Measurements from ENCODE around the gene ABCC8. TPM values are rescaled to one million over a fixed set of nuclear protein-coding genes. Genes with fewer than 3 reads are reported as not detected.

Gene ABCC8
- total and polyA plus RNA-seq, 9 of the 15 experiments (the other 6 are each of a cell fraction or from before 2014, with no cell fraction given): not detected

- TF ChIP-seq ZBTB40 (IDR thresholded peaks at IDR 0.05): peak; percentile 63; the same call in 1 of the 2 replicates
- no peak for TF ChIP-seq ZBTB40 (CRISPR knock-in tag; IDR thresholded peaks at IDR 0.05)
- TF ChIP-seq, protein P1, sequence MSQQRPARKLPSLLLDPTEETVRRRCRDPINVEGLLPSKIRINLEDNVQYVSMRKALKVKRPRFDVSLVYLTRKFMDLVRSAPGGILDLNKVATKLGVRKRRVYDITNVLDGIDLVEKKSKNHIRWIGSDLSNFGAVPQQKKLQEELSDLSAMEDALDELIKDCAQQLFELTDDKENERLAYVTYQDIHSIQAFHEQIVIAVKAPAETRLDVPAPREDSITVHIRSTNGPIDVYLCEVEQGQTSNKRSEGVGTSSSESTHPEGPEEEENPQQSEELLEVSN (IDR thresholded peaks at IDR 0.05; ENCODE audit: borderline replicate concordance in 1 of 2, extremely low read depth in 1 of 2, insufficient read depth in 1 of 2, insufficient read length in 1 of 2, low read depth in 1 of 2, low read length in 1 of 2, poor library complexity in 1 of 2, severe bottlenecking in 1 of 2): no peak
- TF ChIP-seq ZNF165 (CRISPR knock-in tag; IDR thresholded peaks at IDR 0.05; ENCODE audit: borderline replicate concordance): no peak
- TF ChIP-seq CBX2 (IDR thresholded peaks at IDR 0.05; ENCODE audit: insufficient read depth, low read length, poor library complexity, severe bottlenecking): no peak
- no peak for TF ChIP-seq RBM34 (IDR thresholded peaks at IDR 0.05; ENCODE audit: borderline replicate concordance, insufficient read depth, low read length)
- TF ChIP-seq SMAD2 (IDR thresholded peaks at IDR 0.05; ENCODE audit: low read depth, low read length): no peak
- TF ChIP-seq PRDM10 (IDR thresholded peaks at IDR 0.05; ENCODE audit: partially characterized antibody): no peak
- no peak for TF ChIP-seq ILK (tag; IDR thresholded peaks at IDR 0.05; ENCODE audit: borderline replicate concordance, low read depth)
- no peak for TF ChIP-seq ZNF764 (CRISPR knock-in tag; IDR thresholded peaks at IDR 0.05; ENCODE audit: low read depth)
- no peak for TF ChIP-seq ZBTB1 (CRISPR knock-in tag; IDR thresholded peaks at IDR 0.05; ENCODE audit: borderline replicate concordance, low read depth)
- TF ChIP-seq ZNF121 (CRISPR knock-in tag; conservative IDR thresholded peaks at IDR 0.05): no peak
- no peak for TF ChIP-seq ETV1 (tag; conservative IDR thresholded peaks at IDR 0.05; ENCODE audit: low read depth)
- TF ChIP-seq TBP (optimal IDR thresholded peaks at IDR 0.05; ENCODE audit: low read depth, low read length): peak; percentile 33
- no peak for TF ChIP-seq TARDBP (IDR thresholded peaks at IDR 0.05)
Observed at GRCh38 chr11:17354601-17354991, 122.0 kb downstream of the ABCC8 start (continued).
